ENCODE measurements around the gene GOLGA1.

- TF ChIP-seq POLR2AphosphoS5 (IDR thresholded peaks at IDR 0.05; ENCODE audit: low read depth, low read length), result no peak
- TF ChIP-seq TAF1 (IDR thresholded peaks at IDR 0.05; ENCODE audit: borderline replicate concordance, insufficient read depth, low read length), result no peak
- TF ChIP-seq REST (IDR thresholded peaks at IDR 0.05; ENCODE audit: insufficient read depth in 1 of 2, low read depth in 2 of 2, low read length in 2 of 2), result no peak
These were observed 61.7 kb downstream of the GOLGA1 start for GRCh38 chr9:124879226-124879625.
